Trophoblast cell (in vitro differentiated cells and primary cell): ENCODE measurements around the gene GABRD.
"Not testable (repeated sequence)": the region's sequence is repeated elsewhere in the genome, so short reads cannot be mapped to it uniquely, and the experiment has no call there.

Experiments used
- DNase-seq, 2 donors: peaks; one replicate each; pipeline ENCODE4 v3.0.0-alpha.2; 2016
- H2AFZ ChIP-seq: 2 replicates; pipeline ENCODE4 v1.6.1; 2013; ENCODE audit warnings: low read length, moderate library complexity, mild to moderate bottlenecking; ENCODE audit not compliant: insufficient read depth, poor library complexity
- H2AK5ac ChIP-seq: 2 replicates; pipeline ENCODE4 v1.6.1; 2013; ENCODE audit warnings: mild to moderate bottlenecking, low read length
- H2BK120ac ChIP-seq: 2 replicates; pipeline ENCODE4 v1.6.1; 2013; ENCODE audit warnings: low read length, mild to moderate bottlenecking, moderate library complexity; ENCODE audit not compliant: insufficient read depth, poor library complexity
- H2BK12ac ChIP-seq: 2 replicates; pipeline ENCODE4 v1.6.1; 2013; ENCODE audit warnings: mild to moderate bottlenecking, low read length, moderate library complexity
- H2BK5ac ChIP-seq: 2 replicates; pipeline ENCODE4 v1.6.1; 2013; ENCODE audit warnings: low read length, low read depth, moderate library complexity, mild to moderate bottlenecking; ENCODE audit not compliant: poor library complexity
- H3K14ac ChIP-seq: 2 replicates; pipeline ENCODE4 v1.6.1; 2013; ENCODE audit warnings: mild to moderate bottlenecking, low read length
- H3K18ac ChIP-seq: 2 replicates; pipeline ENCODE4 v1.6.1; 2013; ENCODE audit warnings: mild to moderate bottlenecking, low read length
- H3K23ac ChIP-seq: 2 replicates; pipeline ENCODE4 v1.6.1; 2013; ENCODE audit warnings: low read length
- H3K27ac ChIP-seq: 2 replicates; pipeline ENCODE4 v1.5.1; 2013; ENCODE audit warnings: low read depth, mild to moderate bottlenecking, inconsistent platforms, low read length, moderate library complexity
- H3K27me3 ChIP-seq: 2 replicates; pipeline ENCODE4 v1.6.1; 2013; ENCODE audit warnings: inconsistent platforms, mild to moderate bottlenecking, low read length, moderate library complexity; ENCODE audit not compliant: insufficient read depth
- H3K36me3 ChIP-seq, 2 experiments: 1 replicate in 1 of 2; 2 replicates in 1 of 2; pipeline ENCODE4 v1.6.1; 2013; ENCODE audit warnings: low read length in 2 of 2, mild to moderate bottlenecking in 2 of 2, moderate library complexity in 1 of 2; ENCODE audit not compliant: insufficient read depth in 2 of 2, control insufficient read depth in 1 of 2
- H3K4ac ChIP-seq: 2 replicates; pipeline ENCODE4 v1.6.1; 2013; ENCODE audit warnings: low read depth, mild to moderate bottlenecking, low read length, moderate library complexity
- H3K4me1 ChIP-seq, 2 experiments: 1 replicate in 1 of 2; 2 replicates in 1 of 2; pipeline ENCODE4 v1.6.1; 2013; ENCODE audit warnings: low read length in 2 of 2, mild to moderate bottlenecking in 2 of 2, moderate library complexity in 1 of 2; ENCODE audit not compliant: insufficient read depth in 2 of 2, control insufficient read depth in 1 of 2
- H3K4me2 ChIP-seq: 2 replicates; pipeline ENCODE4 v1.6.1; 2013; ENCODE audit warnings: inconsistent platforms, mild to moderate bottlenecking, low read length, moderate library complexity
- H3K4me3 ChIP-seq: 2 replicates; pipeline ENCODE4 v1.5.1; 2013; ENCODE audit warnings: mild to moderate bottlenecking, low read depth, low read length, inconsistent platforms
- H3K79me1 ChIP-seq: one replicate; pipeline ENCODE4 v1.6.1; 2013; ENCODE audit warnings: low read length
- H3K79me2 ChIP-seq: 2 replicates; pipeline ENCODE4 v1.6.1; 2013; ENCODE audit warnings: low read length, mild to moderate bottlenecking; ENCODE audit not compliant: control insufficient read depth, insufficient read depth, poor library complexity
- H3K9ac ChIP-seq: 2 replicates; pipeline ENCODE4 v1.6.1; 2013; ENCODE audit warnings: mild to moderate bottlenecking, low read length
- H3K9me3 ChIP-seq: 2 replicates; pipeline ENCODE4 v1.6.1; 2013; ENCODE audit warnings: low read depth, mild to moderate bottlenecking, control low read depth, inconsistent platforms, low read length; ENCODE audit not compliant: insufficient read depth
- H4K12ac ChIP-seq: 2 replicates; pipeline ENCODE4 v1.6.1; 2013; ENCODE audit warnings: low read depth, mild to moderate bottlenecking, low read length, moderate library complexity
- H4K8ac ChIP-seq: 2 replicates; pipeline ENCODE4 v1.6.1; 2013; ENCODE audit warnings: low read depth, mild to moderate bottlenecking, low read length, moderate library complexity
- H4K91ac ChIP-seq: one replicate; pipeline ENCODE4 v1.6.1; 2013; ENCODE audit warnings: low read depth, mild to moderate bottlenecking, low read length, moderate library complexity
- WGBS: extraction: QIAGEN DNeasy Blood & Tissue Kit; methylation state at CpG from one replicate; pipeline ENCODE4 v1.1.7; 2013; ENCODE audit warnings: missing lambda C conversion rate; ENCODE audit not compliant: insufficient read length, insufficient coverage; ENCODE audit errors: extremely low coverage; 5-methylcytosine and 5-hydroxymethylcytosine counted together

The GABRD gene

GRCh38 chr1:1975535-1975934 is 43.6 kb upstream of the GABRD start:
- Histone ChIP-seq H3K18ac (no peak overlapping the region), H3K4me1 (no peaks in the 10 kb centered on the region), H4K12ac (no peak overlapping the region), H2AFZ (no peak overlapping the region), H4K91ac (no peak overlapping the region), H3K4ac (no peak overlapping the region), H3K4me3 (no peak overlapping the region), H2BK12ac (no peak overlapping the region), H3K4me2 (no peak overlapping the region), H3K9ac (no peak overlapping the region), H3K23ac (no peak overlapping the region), H3K36me3 (no peaks in the 10 kb centered on the region), H4K8ac (no peak overlapping the region), H2BK120ac (no peak overlapping the region), H3K14ac (no peak overlapping the region), H2AK5ac (no peak overlapping the region), H3K79me2 (no peaks in the 10 kb centered on the region), H3K79me1 (no peaks in the 10 kb centered on the region), H2BK5ac (no peak overlapping the region), H3K9me3 (peaks cover 24% of the 10 kb centered on the region), H3K27ac (no peak overlapping the region), H3K27me3 (no peaks in the 10 kb centered on the region)
- DNase-seq: no peak
- WGBS: no CpG with 5 or more reads among the region's 14 CpGs

- no CpG with 5 or more reads among the region's 19 CpGs for WGBS
- Histone ChIP-seq H3K4me1 (no peaks in the 10 kb centered on the region), H4K8ac (no peak overlapping the region), H3K27me3 (no peaks in the 10 kb centered on the region), H3K4me3 (no peak overlapping the region), H2BK120ac (no peak overlapping the region), H3K79me1 (no peaks in the 10 kb centered on the region), H4K91ac (no peak overlapping the region), H2BK12ac (no peak overlapping the region), H3K4me2 (no peak overlapping the region), H3K36me3 (no peaks in the 10 kb centered on the region), H3K23ac (no peak overlapping the region), H3K79me2 (no peaks in the 10 kb centered on the region), H3K14ac (no peak overlapping the region), H3K18ac (no peak overlapping the region), H3K9ac (no peak overlapping the region), H2AFZ (no peak overlapping the region), H4K12ac (no peak overlapping the region), H3K27ac (no peak overlapping the region), H3K9me3 (peaks cover 23% of the 10 kb centered on the region), H2BK5ac (no peak overlapping the region), H2AK5ac (no peak overlapping the region), H3K4ac (no peak overlapping the region)
- DNase-seq: no peak
Measured at GRCh38 chr1:1976031-1976430, 43.1 kb upstream of the GABRD start.

- H2BK5ac ChIP-seq: no peak overlapping the region
- H3K9ac ChIP-seq: no peak overlapping the region
- no peaks in the 10 kb centered on the region for H3K27me3 ChIP-seq
- no peaks in the 10 kb centered on the region for H3K79me1 ChIP-seq
- H3K36me3 ChIP-seq: no peaks in the 10 kb centered on the region
- H2BK12ac ChIP-seq: no peak overlapping the region
- no peak overlapping the region for H2AFZ ChIP-seq
- H3K4me1 ChIP-seq: no peaks in the 10 kb centered on the region
- H3K4ac ChIP-seq: no peak overlapping the region
- H3K4me3 ChIP-seq: no peak overlapping the region
- no peak overlapping the region for H3K14ac ChIP-seq
- H4K91ac ChIP-seq: no peak overlapping the region
- H3K23ac ChIP-seq: no peak overlapping the region
- no peak overlapping the region for H3K27ac ChIP-seq
- no peak overlapping the region for H4K8ac ChIP-seq
- H2BK120ac ChIP-seq: no peak overlapping the region
- no peak overlapping the region for H3K18ac ChIP-seq
- H4K12ac ChIP-seq: no peak overlapping the region
- WGBS: no CpG with 5 or more reads among the region's 11 CpGs
- no peak overlapping the region for H2AK5ac ChIP-seq
- no peaks in the 10 kb centered on the region for H3K79me2 ChIP-seq
- H3K9me3 ChIP-seq: peaks cover 24% of the 10 kb centered on the region
- no peak for DNase-seq
- no peak overlapping the region for H3K4me2 ChIP-seq
Measured at GRCh38 chr1:1978108-1978507, 41.0 kb upstream of the GABRD start.

- H3K4ac ChIP-seq, H3K79me2 ChIP-seq, H2AK5ac ChIP-seq, H3K14ac ChIP-seq, H2AFZ ChIP-seq, H3K27ac ChIP-seq, H3K36me3 ChIP-seq, H4K12ac ChIP-seq, DNase-seq, H3K4me2 ChIP-seq, H3K27me3 ChIP-seq, H4K91ac ChIP-seq, H3K18ac ChIP-seq, H3K9ac ChIP-seq, H2BK120ac ChIP-seq, H3K79me1 ChIP-seq, H2BK5ac ChIP-seq, H3K4me1 ChIP-seq, H2BK12ac ChIP-seq, H4K8ac ChIP-seq, H3K23ac ChIP-seq: not testable (repeated sequence)
- peak overlapping the region; percentile 62 for H3K4me3 ChIP-seq
- WGBS: no CpG with 5 or more reads among the region's 51 CpGs
- H3K9me3 ChIP-seq: peaks cover 24% of the 10 kb centered on the region
Measured at GRCh38 chr1:1978690-1979481, 40.3 kb upstream of the GABRD start.
